Panc1 (cell line): ENCODE measurements around the gene SFSWAP.

Experiments
- CTCF ChIP-seq: fragments of 450-650 bp; IDR thresholded peaks from 2 replicates; pipeline ENCODE4 v1.5.1; 2017; ENCODE audit warnings: mild to moderate bottlenecking
- POLR2AphosphoS5 ChIP-seq: IDR thresholded peaks from 2 replicates; pipeline ENCODE4 v1.6.1; 2012; ENCODE audit warnings: mild to moderate bottlenecking, low read depth, low read length, moderate library complexity

GRCh38 chr12:131836193-131836592 lies 125.3 kb downstream of the SFSWAP start:
- TF ChIP-seq CTCF (no peak; the same call in none of the 2 replicates), POLR2AphosphoS5 (no peak)
